Measurements from ENCODE around the gene DRAM1.

The DRAM1 gene

GRCh38 chr12:101942250-101942605 is 64.8 kb downstream of the DRAM1 start:
- no peak for DNase-seq

GRCh38 chr12:101945369-101946232 is 68.2 kb downstream of the DRAM1 start:
- no peak for DNase-seq

GRCh38 chr12:101946233-101946611 is 68.8 kb downstream of the DRAM1 start:
- DNase-seq: no peak

GRCh38 chr12:101947316-101947715 is 69.9 kb downstream of the DRAM1 start:
- no peak for DNase-seq

- no peak for DNase-seq
Measured at GRCh38 chr12:101948365-101948764, 71.0 kb downstream of the DRAM1 start.

GRCh38 chr12:101951002-101951670 is 73.8 kb downstream of the DRAM1 start:
- no peak for DNase-seq

- DNase-seq: no peak
Measured at GRCh38 chr12:101954113-101954512, 76.7 kb downstream of the DRAM1 start.

GRCh38 chr12:101954676-101955075 is 77.3 kb downstream of the DRAM1 start:
- no peak for DNase-seq

- no peak for DNase-seq
Measured at GRCh38 chr12:101957252-101957959, 80.0 kb downstream of the DRAM1 start.

GRCh38 chr12:101959607-101960006 is 82.2 kb downstream of the DRAM1 start:
- DNase-seq: no peak

GRCh38 chr12:101962486-101962885 is 85.1 kb downstream of the DRAM1 start:
- no peak for DNase-seq

GRCh38 chr12:101963697-101964096 is 86.3 kb downstream of the DRAM1 start:
- no peak for DNase-seq

- no peak for DNase-seq
Measured at GRCh38 chr12:101966496-101966895, 89.1 kb downstream of the DRAM1 start.

GRCh38 chr12:101967506-101967905 is 90.1 kb downstream of the DRAM1 start:
- no peak for DNase-seq

GRCh38 chr12:101968770-101969169 is 91.4 kb downstream of the DRAM1 start:
- no peak for DNase-seq
